PC-9 (cell line): ENCODE results near the gene SLC26A11. TPM values are rescaled to one million over a fixed set of nuclear protein-coding genes. Genes with fewer than 3 reads are reported as not detected.

ENCODE experiments used
- BruUV-seq: library from RNA; stranded (reverse); fragments of 400-500 nt; replicated peaks from 2 replicates; lab custom pipeline; 2021; lab: Mats Ljungman, UMichigan
- CTCF ChIA-PET: fragments of 300-600 bp; sonication (Branson Sonifier 250); formaldehyde crosslinking; loops from one replicate; lab custom pipeline; 2022; ENCODE audit warnings: antibody characterized with exemption; lab: Charles Lee
- POLR2A ChIA-PET: fragments of 300-600 bp; sonication (Branson Sonifier 250); formaldehyde crosslinking; loops from one replicate; lab custom pipeline; 2022; ENCODE audit warnings: antibody characterized with exemption; ENCODE audit not compliant: unreplicated experiment; lab: Charles Lee
- DNase-seq, 2 experiments: peaks; one replicate each; pipeline versions ENCODE4 v3.0.0 to v3.0.0-alpha.2; 2015 to 2022; ENCODE audit warnings: mixed read lengths in 1 of 2
- H2AFZ ChIP-seq: fragments of 200-600 bp; sonication (generic); 2 replicates; pipeline ENCODE4 v1.8.1; 2017; ENCODE audit warnings: antibody characterized with exemption
- H3F3A ChIP-seq: fragments of 200-600 bp; sonication (generic); 2 replicates; pipeline ENCODE4 v1.8.1; 2017; ENCODE audit warnings: antibody characterized with exemption, mild to moderate bottlenecking, low read depth; ENCODE audit not compliant: insufficient read depth
- H3K27ac ChIP-seq: fragments of 200-600 bp; sonication (generic); 2 replicates; pipeline ENCODE4 v1.6.1; 2016; ENCODE audit warnings: mixed run types
- H3K27me3 ChIP-seq: fragments of 200-600 bp; sonication (generic); 2 replicates; pipeline ENCODE4 v1.6.1; 2016; ENCODE audit warnings: low read depth, mixed run types; ENCODE audit not compliant: insufficient read depth
- H3K36me3 ChIP-seq: fragments of 200-600 bp; sonication (generic); 2 replicates; pipeline ENCODE4 v1.6.1; 2016; ENCODE audit warnings: low read depth, mixed run types
- H3K4me1 ChIP-seq: fragments of 200-600 bp; sonication (generic); replicated peaks from 2 replicates; pipeline ENCODE4 v1.6.1; 2016; ENCODE audit warnings: mixed run types; ENCODE audit not compliant: insufficient read depth
- H3K4me2 ChIP-seq: fragments of 200-600 bp; sonication (generic); 2 replicates; pipeline ENCODE4 v1.6.1; 2017; ENCODE audit warnings: mixed run types
- H3K4me3 ChIP-seq: fragments of 200-600 bp; sonication (generic); 2 replicates; pipeline ENCODE4 v1.6.1; 2016; ENCODE audit warnings: mixed run types
- H3K79me2 ChIP-seq: fragments of 200-600 bp; sonication (generic); 2 replicates; pipeline ENCODE4 v1.6.1; 2017; ENCODE audit warnings: low read depth, mixed run types
- H3K9me2 ChIP-seq: fragments of 200-600 bp; sonication (generic); 2 replicates; pipeline ENCODE4 v1.8.1; 2017; ENCODE audit warnings: mild to moderate bottlenecking; ENCODE audit not compliant: insufficient read depth
- H3K9me3 ChIP-seq: fragments of 200-600 bp; sonication (generic); 2 replicates; pipeline ENCODE4 v1.8.1; 2016; ENCODE audit warnings: low read depth; ENCODE audit not compliant: insufficient read depth
- H4K20me1 ChIP-seq: fragments of 200-600 bp; sonication (generic); 2 replicates; pipeline ENCODE4 v1.8.1; 2017; ENCODE audit not compliant: insufficient read depth
- EZH2 ChIP-seq: fragments of 200-600 bp; sonication (generic); IDR thresholded peaks from 2 replicates; pipeline ENCODE4 v1.8.0; 2017; ENCODE audit warnings: antibody characterized with exemption, low read depth
- intact Hi-C: fragments of 100-400 bp; cut with micrococcal nuclease; formaldehyde crosslinking; loops from one replicate; pipeline ENCODE4 v1.10.0; 2022; ENCODE audit not compliant: unreplicated experiment
- total RNA-seq: library from RNA; stranded (reverse); gene quantifications from 2 replicates; pipeline ENCODE4 v1.2.3, GENCODE V29; 2021
- TF ChIP-seq, protein P1 (sequence below): fragments of 200-600 bp; sonication (generic); conservative IDR thresholded peaks from 2 replicates; pipeline ENCODE4 v1.6.1; 2017; ENCODE audit warnings: mixed run types, antibody characterized with exemption, mild to moderate bottlenecking, moderate library complexity

Gene SLC26A11
- total RNA-seq, 1 experiment from 2014 or later = 12.4 TPM

- H3K4me1 ChIP-seq = 0 out of 2 replicates have a peak, but pooled peaks cover 2% of the 10 kb centered on the region
- no peaks in the 10 kb centered on the region for H3K36me3 ChIP-seq
- H3K4me2 ChIP-seq = no peak overlapping the region
- no TSS peak for BruUV-seq
- H2AFZ ChIP-seq = no peak overlapping the region
- no peak overlapping the region for H3K27ac ChIP-seq
- intact Hi-C loops = no loop called here
- no peaks in the 10 kb centered on the region for H4K20me1 ChIP-seq
- no peaks in the 10 kb centered on the region for H3K79me2 ChIP-seq
- H3K9me2 ChIP-seq = no peaks in the 10 kb centered on the region
- no peaks in the 10 kb centered on the region for H3K9me3 ChIP-seq
- H3K4me3 ChIP-seq = no peak overlapping the region
- H3F3A ChIP-seq = no peaks in the 10 kb centered on the region
- TF ChIP-seq, protein P1, sequence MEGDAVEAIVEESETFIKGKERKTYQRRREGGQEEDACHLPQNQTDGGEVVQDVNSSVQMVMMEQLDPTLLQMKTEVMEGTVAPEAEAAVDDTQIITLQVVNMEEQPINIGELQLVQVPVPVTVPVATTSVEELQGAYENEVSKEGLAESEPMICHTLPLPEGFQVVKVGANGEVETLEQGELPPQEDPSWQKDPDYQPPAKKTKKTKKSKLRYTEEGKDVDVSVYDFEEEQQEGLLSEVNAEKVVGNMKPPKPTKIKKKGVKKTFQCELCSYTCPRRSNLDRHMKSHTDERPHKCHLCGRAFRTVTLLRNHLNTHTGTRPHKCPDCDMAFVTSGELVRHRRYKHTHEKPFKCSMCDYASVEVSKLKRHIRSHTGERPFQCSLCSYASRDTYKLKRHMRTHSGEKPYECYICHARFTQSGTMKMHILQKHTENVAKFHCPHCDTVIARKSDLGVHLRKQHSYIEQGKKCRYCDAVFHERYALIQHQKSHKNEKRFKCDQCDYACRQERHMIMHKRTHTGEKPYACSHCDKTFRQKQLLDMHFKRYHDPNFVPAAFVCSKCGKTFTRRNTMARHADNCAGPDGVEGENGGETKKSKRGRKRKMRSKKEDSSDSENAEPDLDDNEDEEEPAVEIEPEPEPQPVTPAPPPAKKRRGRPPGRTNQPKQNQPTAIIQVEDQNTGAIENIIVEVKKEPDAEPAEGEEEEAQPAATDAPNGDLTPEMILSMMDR = no peak
- no peak for TF ChIP-seq EZH2
- CTCF ChIA-PET = no interaction called here
- DNase-seq = no peak
- POLR2A ChIA-PET = no interaction called here
- H3K27me3 ChIP-seq = no peaks in the 10 kb centered on the region
Observed at GRCh38 chr17:80180192-80180591, 40.0 kb upstream of the SLC26A11 start.

- POLR2A ChIA-PET = no interaction called here
- no peaks in the 10 kb centered on the region for H3K79me2 ChIP-seq
Observed at GRCh38 chr17:80181431-80181830, 38.8 kb upstream of the SLC26A11 start.

GRCh38 chr17:80182118-80182844, 37.9 kb upstream of the SLC26A11 start:
- DNase-seq = no peak
- Histone ChIP-seq H3K9me3 (no peaks in the 10 kb centered on the region), H3K79me2 (no peaks in the 10 kb centered on the region), H3K27me3 (no peaks in the 10 kb centered on the region), H3K4me1 (no peaks in the 10 kb centered on the region), H3K36me3 (no peaks in the 10 kb centered on the region), H2AFZ (no peak overlapping the region), H3K4me2 (no peak overlapping the region), H3F3A (no peaks in the 10 kb centered on the region), H3K4me3 (no peak overlapping the region), H3K27ac (no peak overlapping the region), H4K20me1 (no peaks in the 10 kb centered on the region), H3K9me2 (no peaks in the 10 kb centered on the region)
- TF ChIP-seq, protein P1 = no peak
- no peak for TF ChIP-seq EZH2
- no TSS peak for BruUV-seq
- intact Hi-C loops = no loop called here
- ChIA-PET CTCF (no interaction called here), POLR2A (no interaction called here)

More at GRCh38 chr17:80181431-80181830, 38.8 kb upstream of the SLC26A11 start:
- DNase-seq = no peak
- TF ChIP-seq, protein P1 = no peak
- no peaks in the 10 kb centered on the region for H3F3A ChIP-seq
- no peaks in the 10 kb centered on the region for H3K9me3 ChIP-seq
- H3K27me3 ChIP-seq = no peaks in the 10 kb centered on the region
- no peak overlapping the region for H3K27ac ChIP-seq
- no peak overlapping the region for H3K4me3 ChIP-seq
- intact Hi-C loops = no loop called here
- H4K20me1 ChIP-seq = no peaks in the 10 kb centered on the region
- H3K4me2 ChIP-seq = no peak overlapping the region
- H2AFZ ChIP-seq = no peak overlapping the region
- CTCF ChIA-PET = no interaction called here
- no peaks in the 10 kb centered on the region for H3K4me1 ChIP-seq
- BruUV-seq = no TSS peak
- H3K9me2 ChIP-seq = no peaks in the 10 kb centered on the region
- H3K36me3 ChIP-seq = no peaks in the 10 kb centered on the region
